ENCODE measurements around the gene TDP1.

DNA sequence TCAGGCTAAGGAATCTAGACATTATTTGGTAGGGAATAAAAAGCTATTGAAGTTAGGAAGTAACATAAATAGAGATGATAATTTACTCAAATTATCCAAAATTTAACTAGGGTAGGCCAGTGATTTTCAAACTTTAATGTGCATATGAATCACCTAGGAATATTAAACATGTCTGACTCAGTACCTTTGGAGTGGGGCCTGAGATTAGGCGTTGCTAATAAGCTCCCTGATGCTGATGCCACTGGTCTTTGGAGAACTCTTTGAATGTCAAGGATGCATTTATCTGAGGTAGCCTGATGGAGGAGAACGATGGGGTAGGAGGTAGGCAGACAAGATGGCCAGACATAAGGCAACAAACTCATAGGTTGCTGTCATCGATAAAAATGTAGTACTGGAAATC is 34.4 kb upstream of the TDP1 start:
- TF ChIP-seq, protein P1, sequence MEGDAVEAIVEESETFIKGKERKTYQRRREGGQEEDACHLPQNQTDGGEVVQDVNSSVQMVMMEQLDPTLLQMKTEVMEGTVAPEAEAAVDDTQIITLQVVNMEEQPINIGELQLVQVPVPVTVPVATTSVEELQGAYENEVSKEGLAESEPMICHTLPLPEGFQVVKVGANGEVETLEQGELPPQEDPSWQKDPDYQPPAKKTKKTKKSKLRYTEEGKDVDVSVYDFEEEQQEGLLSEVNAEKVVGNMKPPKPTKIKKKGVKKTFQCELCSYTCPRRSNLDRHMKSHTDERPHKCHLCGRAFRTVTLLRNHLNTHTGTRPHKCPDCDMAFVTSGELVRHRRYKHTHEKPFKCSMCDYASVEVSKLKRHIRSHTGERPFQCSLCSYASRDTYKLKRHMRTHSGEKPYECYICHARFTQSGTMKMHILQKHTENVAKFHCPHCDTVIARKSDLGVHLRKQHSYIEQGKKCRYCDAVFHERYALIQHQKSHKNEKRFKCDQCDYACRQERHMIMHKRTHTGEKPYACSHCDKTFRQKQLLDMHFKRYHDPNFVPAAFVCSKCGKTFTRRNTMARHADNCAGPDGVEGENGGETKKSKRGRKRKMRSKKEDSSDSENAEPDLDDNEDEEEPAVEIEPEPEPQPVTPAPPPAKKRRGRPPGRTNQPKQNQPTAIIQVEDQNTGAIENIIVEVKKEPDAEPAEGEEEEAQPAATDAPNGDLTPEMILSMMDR (IDR thresholded peaks at IDR 0.05 in 2 of 3, conservative IDR thresholded peaks at IDR 0.05 in 1 of 3; ENCODE audit: insufficient read depth in 2 of 3, low read depth in 1 of 3, low read length in 3 of 3) = no peak
- TF ChIP-seq ZNF263 (CRISPR knock-in tag; IDR thresholded peaks at IDR 0.05; ENCODE audit: borderline replicate concordance) (no peak), EP300 (IDR thresholded peaks at IDR 0.05; ENCODE audit: low read length) (no peak), SP2 (IDR thresholded peaks at IDR 0.05; ENCODE audit: extremely low read depth, low read depth, low read length, poor library complexity, severe bottlenecking) (no peak), SIX5 (IDR thresholded peaks at IDR 0.05; ENCODE audit: borderline replicate concordance in 1 of 2, insufficient read depth in 1 of 2, low read depth in 1 of 2, low read length in 2 of 2) (no peak), MXI1 (IDR thresholded peaks at IDR 0.05; ENCODE audit: low read depth, low read length) (no peak), ARID2 (IDR thresholded peaks at IDR 0.05) (no peak)
- TF ChIP-seq, protein P2, sequence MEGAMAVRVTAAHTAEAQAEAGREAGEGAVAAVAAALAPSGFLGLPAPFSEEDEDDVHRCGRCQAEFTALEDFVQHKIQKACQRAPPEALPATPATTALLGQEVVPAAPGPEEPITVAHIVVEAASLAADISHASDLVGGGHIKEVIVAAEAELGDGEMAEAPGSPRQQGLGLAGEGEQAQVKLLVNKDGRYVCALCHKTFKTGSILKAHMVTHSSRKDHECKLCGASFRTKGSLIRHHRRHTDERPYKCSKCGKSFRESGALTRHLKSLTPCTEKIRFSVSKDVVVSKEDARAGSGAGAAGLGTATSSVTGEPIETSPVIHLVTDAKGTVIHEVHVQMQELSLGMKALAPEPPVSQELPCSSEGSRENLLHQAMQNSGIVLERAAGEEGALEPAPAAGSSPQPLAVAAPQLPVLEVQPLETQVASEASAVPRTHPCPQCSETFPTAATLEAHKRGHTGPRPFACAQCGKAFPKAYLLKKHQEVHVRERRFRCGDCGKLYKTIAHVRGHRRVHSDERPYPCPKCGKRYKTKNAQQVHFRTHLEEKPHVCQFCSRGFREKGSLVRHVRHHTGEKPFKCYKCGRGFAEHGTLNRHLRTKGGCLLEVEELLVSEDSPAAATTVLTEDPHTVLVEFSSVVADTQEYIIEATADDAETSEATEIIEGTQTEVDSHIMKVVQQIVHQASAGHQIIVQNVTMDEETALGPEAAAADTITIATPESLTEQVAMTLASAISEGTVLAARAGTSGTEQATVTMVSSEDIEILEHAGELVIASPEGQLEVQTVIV (CRISPR knock-in tag; IDR thresholded peaks at IDR 0.05; ENCODE audit: borderline replicate concordance) = no peak
- TF ChIP-seq, protein P3, sequence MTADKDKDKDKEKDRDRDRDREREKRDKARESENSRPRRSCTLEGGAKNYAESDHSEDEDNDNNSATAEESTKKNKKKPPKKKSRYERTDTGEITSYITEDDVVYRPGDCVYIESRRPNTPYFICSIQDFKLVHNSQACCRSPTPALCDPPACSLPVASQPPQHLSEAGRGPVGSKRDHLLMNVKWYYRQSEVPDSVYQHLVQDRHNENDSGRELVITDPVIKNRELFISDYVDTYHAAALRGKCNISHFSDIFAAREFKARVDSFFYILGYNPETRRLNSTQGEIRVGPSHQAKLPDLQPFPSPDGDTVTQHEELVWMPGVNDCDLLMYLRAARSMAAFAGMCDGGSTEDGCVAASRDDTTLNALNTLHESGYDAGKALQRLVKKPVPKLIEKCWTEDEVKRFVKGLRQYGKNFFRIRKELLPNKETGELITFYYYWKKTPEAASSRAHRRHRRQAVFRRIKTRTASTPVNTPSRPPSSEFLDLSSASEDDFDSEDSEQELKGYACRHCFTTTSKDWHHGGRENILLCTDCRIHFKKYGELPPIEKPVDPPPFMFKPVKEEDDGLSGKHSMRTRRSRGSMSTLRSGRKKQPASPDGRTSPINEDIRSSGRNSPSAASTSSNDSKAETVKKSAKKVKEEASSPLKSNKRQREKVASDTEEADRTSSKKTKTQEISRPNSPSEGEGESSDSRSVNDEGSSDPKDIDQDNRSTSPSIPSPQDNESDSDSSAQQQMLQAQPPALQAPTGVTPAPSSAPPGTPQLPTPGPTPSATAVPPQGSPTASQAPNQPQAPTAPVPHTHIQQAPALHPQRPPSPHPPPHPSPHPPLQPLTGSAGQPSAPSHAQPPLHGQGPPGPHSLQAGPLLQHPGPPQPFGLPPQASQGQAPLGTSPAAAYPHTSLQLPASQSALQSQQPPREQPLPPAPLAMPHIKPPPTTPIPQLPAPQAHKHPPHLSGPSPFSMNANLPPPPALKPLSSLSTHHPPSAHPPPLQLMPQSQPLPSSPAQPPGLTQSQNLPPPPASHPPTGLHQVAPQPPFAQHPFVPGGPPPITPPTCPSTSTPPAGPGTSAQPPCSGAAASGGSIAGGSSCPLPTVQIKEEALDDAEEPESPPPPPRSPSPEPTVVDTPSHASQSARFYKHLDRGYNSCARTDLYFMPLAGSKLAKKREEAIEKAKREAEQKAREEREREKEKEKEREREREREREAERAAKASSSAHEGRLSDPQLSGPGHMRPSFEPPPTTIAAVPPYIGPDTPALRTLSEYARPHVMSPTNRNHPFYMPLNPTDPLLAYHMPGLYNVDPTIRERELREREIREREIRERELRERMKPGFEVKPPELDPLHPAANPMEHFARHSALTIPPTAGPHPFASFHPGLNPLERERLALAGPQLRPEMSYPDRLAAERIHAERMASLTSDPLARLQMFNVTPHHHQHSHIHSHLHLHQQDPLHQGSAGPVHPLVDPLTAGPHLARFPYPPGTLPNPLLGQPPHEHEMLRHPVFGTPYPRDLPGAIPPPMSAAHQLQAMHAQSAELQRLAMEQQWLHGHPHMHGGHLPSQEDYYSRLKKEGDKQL (CRISPR knock-in tag; IDR thresholded peaks at IDR 0.05; ENCODE audit: borderline replicate concordance) = no peak
- TF ChIP-seq, protein P4, sequence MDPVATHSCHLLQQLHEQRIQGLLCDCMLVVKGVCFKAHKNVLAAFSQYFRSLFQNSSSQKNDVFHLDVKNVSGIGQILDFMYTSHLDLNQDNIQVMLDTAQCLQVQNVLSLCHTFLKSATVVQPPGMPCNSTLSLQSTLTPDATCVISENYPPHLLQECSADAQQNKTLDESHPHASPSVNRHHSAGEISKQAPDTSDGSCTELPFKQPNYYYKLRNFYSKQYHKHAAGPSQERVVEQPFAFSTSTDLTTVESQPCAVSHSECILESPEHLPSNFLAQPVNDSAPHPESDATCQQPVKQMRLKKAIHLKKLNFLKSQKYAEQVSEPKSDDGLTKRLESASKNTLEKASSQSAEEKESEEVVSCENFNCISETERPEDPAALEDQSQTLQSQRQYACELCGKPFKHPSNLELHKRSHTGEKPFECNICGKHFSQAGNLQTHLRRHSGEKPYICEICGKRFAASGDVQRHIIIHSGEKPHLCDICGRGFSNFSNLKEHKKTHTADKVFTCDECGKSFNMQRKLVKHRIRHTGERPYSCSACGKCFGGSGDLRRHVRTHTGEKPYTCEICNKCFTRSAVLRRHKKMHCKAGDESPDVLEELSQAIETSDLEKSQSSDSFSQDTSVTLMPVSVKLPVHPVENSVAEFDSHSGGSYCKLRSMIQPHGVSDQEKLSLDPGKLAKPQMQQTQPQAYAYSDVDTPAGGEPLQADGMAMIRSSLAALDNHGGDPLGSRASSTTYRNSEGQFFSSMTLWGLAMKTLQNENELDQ (CRISPR knock-in tag; IDR thresholded peaks at IDR 0.05; ENCODE audit: borderline replicate concordance) = no peak
- TF ChIP-seq, protein P5, sequence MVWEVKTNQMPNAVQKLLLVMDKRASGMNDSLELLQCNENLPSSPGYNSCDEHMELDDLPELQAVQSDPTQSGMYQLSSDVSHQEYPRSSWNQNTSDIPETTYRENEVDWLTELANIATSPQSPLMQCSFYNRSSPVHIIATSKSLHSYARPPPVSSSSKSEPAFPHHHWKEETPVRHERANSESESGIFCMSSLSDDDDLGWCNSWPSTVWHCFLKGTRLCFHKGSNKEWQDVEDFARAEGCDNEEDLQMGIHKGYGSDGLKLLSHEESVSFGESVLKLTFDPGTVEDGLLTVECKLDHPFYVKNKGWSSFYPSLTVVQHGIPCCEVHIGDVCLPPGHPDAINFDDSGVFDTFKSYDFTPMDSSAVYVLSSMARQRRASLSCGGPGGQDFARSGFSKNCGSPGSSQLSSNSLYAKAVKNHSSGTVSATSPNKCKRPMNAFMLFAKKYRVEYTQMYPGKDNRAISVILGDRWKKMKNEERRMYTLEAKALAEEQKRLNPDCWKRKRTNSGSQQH (CRISPR knock-in tag; IDR thresholded peaks at IDR 0.05) = no peak
- TF ChIP-seq, protein P6, sequence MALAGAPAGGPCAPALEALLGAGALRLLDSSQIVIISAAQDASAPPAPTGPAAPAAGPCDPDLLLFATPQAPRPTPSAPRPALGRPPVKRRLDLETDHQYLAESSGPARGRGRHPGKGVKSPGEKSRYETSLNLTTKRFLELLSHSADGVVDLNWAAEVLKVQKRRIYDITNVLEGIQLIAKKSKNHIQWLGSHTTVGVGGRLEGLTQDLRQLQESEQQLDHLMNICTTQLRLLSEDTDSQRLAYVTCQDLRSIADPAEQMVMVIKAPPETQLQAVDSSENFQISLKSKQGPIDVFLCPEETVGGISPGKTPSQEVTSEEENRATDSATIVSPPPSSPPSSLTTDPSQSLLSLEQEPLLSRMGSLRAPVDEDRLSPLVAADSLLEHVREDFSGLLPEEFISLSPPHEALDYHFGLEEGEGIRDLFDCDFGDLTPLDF (CRISPR knock-in tag; IDR thresholded peaks at IDR 0.05) = no peak
